Small intestine (tissue), 16 donors: ENCODE data around the gene IQUB. TPM values are rescaled to one million over a fixed set of nuclear protein-coding genes. Genes with fewer than 3 reads are reported as not detected.

Experiments used
- DNase-seq, 2 donors: peaks; one replicate each; pipeline versions ENCODE4 v3.0.0 to v3.0.0-alpha.2; 2013
- FAIRE-seq: peaks from 2 replicates; lab custom pipeline; 2012; peaks lifted over from hg19 to GRCh38; lab: Jason Lieb, UNC
- H3K27ac ChIP-seq, 3 donors: one replicate each; pipeline ENCODE4 v1.5.1; 2013; ENCODE audit warnings: low read length in 2 of 3, mild to moderate bottlenecking in 2 of 3, control low read depth in 1 of 3, inconsistent platforms in 1 of 3, low read depth in 1 of 3, moderate library complexity in 1 of 3
- H3K27me3 ChIP-seq, 3 donors: one replicate each; pipeline ENCODE4 v1.6.1; 2013; ENCODE audit warnings: low read length in 3 of 3, inconsistent platforms in 1 of 3; ENCODE audit not compliant: control insufficient read depth in 3 of 3, insufficient read depth in 3 of 3
- H3K36me3 ChIP-seq, 3 donors: one replicate each; pipeline ENCODE4 v1.6.1; 2013; ENCODE audit warnings: low read length in 3 of 3, inconsistent platforms in 1 of 3, low read depth in 1 of 3, mild to moderate bottlenecking in 1 of 3, moderate library complexity in 1 of 3; ENCODE audit not compliant: control insufficient read depth in 3 of 3, insufficient read depth in 2 of 3
- H3K4me1 ChIP-seq, 3 donors: one replicate each; pipeline ENCODE4 v1.6.1; 2013; ENCODE audit warnings: low read length in 2 of 3, inconsistent platforms in 1 of 3, low read depth in 1 of 3, mild to moderate bottlenecking in 1 of 3, moderate library complexity in 1 of 3; ENCODE audit not compliant: control insufficient read depth in 3 of 3, insufficient read depth in 2 of 3
- H3K4me3 ChIP-seq, 3 donors: one replicate each; pipeline ENCODE4 v1.5.1; 2013; ENCODE audit warnings: low read length in 3 of 3, control low read depth in 1 of 3, inconsistent platforms in 1 of 3, low read depth in 1 of 3, mild to moderate bottlenecking in 1 of 3, moderate library complexity in 1 of 3
- H3K9me3 ChIP-seq, 2 donors: one replicate each; pipeline ENCODE4 v1.6.1; 2013; ENCODE audit warnings: low read depth in 1 of 2, low read length in 1 of 2; ENCODE audit not compliant: control insufficient read depth in 2 of 2, insufficient read depth in 1 of 2
- WGBS, 3 donors: extraction: QIAGEN DNeasy Blood & Tissue Kit; methylation state at CpG; one replicate each; pipeline ENCODE4 v1.1.7; 2013; 5-methylcytosine and 5-hydroxymethylcytosine counted together
- long read RNA-seq, 10 donors: transcript quantifications; one replicate each; lab custom pipeline, GENCODE V29; 2026
- polyA plus RNA-seq, 4 donors: library from polyadenylated mRNA; stranded (reverse) in 3 of 4; unstranded in 1 of 4; fragments of 200-250 nt in 3 of 4; fragments of 120-200 nt in 1 of 4; gene quantifications; one replicate each; pipeline versions ENCODE4 v1.2.1 to v1.2.3, GENCODE V29; 2013
- donor health status: healthy with polysubstance abuse.
- donor health status: control.
- donor health status: control.
- donor health status: Bipolar disorder and iron deficiency.
- donor health status: healthy.

Gene IQUB
- polyA plus RNA-seq: under 1 TPM in 3 of 4 donors, not detected in 1; 0.03 to 0.22 (median 0.19) TPM
- long read RNA-seq, donor 1: 0 reads
- long read RNA-seq, donor 2: 0 reads
- long read RNA-seq, donor 3: 0 reads
- long read RNA-seq, donor 4: 0 reads
- long read RNA-seq, donor 5: 0 reads
- long read RNA-seq, donor 6: 0 reads
- long read RNA-seq, donor 7: 0 reads
- long read RNA-seq, donor 8: 0 reads
- long read RNA-seq, donor 9: 0 reads
- long read RNA-seq, donor 10: 0 reads

- Histone ChIP-seq H3K27ac (peak within 1 kb of the TSS; percentile 27 to 94 (median 91)), H3K27me3 (peaks cover 0 to 20% (median 0%) of the 10 kb centered on the region in 3 donors), H3K36me3 (no peaks in the 10 kb centered on the region), H3K4me3 (peak within 1 kb of the TSS; percentile 57 to 75 (median 62)), H3K9me3 (no peaks in the 10 kb centered on the region), H3K4me1 (peaks cover 0 to 18% (median 3%) of the 10 kb centered on the region in 3 donors)
- DNase-seq: peak; percentile 98
- FAIRE-seq: no peak
- 0 to 1% (median 1%) methylated on average over 47 to 54 of the region's 54 CpGs for WGBS, 3 donors
Measured at GRCh38 chr7:123534383-123535260, at the start of gene IQUB. IQUB (minus strand) TSS chr7:123534595; CDS start chr7:123512340, 22,255 bp downstream.

- no peaks in the 10 kb centered on the region for H3K36me3 ChIP-seq
- no peak for DNase-seq
- FAIRE-seq: no peak
- no peaks in the 10 kb centered on the region for H3K27me3 ChIP-seq
- H3K27ac ChIP-seq: no peak overlapping the region
- no peaks in the 10 kb centered on the region for H3K9me3 ChIP-seq
- no peak overlapping the region for H3K4me3 ChIP-seq
- no peaks in the 10 kb centered on the region for H3K4me1 ChIP-seq
- 85 to 90% (median 89%) methylated on average over 4 of the region's 4 CpGs for whole genome bisulfite sequencing, 3 donors
Measured at GRCh38 chr7:123583821-123584220, 49.4 kb upstream of the IQUB start.

GRCh38 chr7:123581162-123581459 is 46.7 kb upstream of the IQUB start:
- FAIRE-seq (no peak), DNase-seq (no peak)
- Histone ChIP-seq H3K4me3 (no peak overlapping the region), H3K27ac (no peak overlapping the region), H3K9me3 (no peaks in the 10 kb centered on the region), H3K27me3 (no peaks in the 10 kb centered on the region), H3K4me1 (no peaks in the 10 kb centered on the region), H3K36me3 (no peaks in the 10 kb centered on the region)
- WGBS, 3 donors: 9 to 27% (median 14%) methylated on average over 2 of the region's 2 CpGs

- DNase-seq (peak; percentile 28 to 38), FAIRE-seq (no peak)
- Histone ChIP-seq H3K27ac (no peak overlapping the region), H3K9me3 (no peaks in the 10 kb centered on the region), H3K4me1 (no peaks in the 10 kb centered on the region), H3K27me3 (no peaks in the 10 kb centered on the region), H3K36me3 (no peaks in the 10 kb centered on the region), H3K4me3 (no peak overlapping the region)
- WGBS, 3 donors: 28 to 36% (median 33%) methylated on average over 8 of the region's 8 CpGs
Measured at GRCh38 chr7:123580406-123581161, 46.2 kb upstream of the IQUB start.

GRCh38 chr7:123579416-123579815 is 45.0 kb upstream of the IQUB start:
- Histone ChIP-seq H3K4me3 (no peak overlapping the region), H3K9me3 (no peaks in the 10 kb centered on the region), H3K4me1 (no peaks in the 10 kb centered on the region), H3K36me3 (no peaks in the 10 kb centered on the region), H3K27ac (no peak overlapping the region), H3K27me3 (no peaks in the 10 kb centered on the region)
- FAIRE-seq (no peak), DNase-seq (no peak)

GRCh38 chr7:123573896-123574467 is 39.6 kb upstream of the IQUB start:
- no peak overlapping the region for H3K4me3 ChIP-seq
- H3K9me3 ChIP-seq: no peaks in the 10 kb centered on the region
- FAIRE-seq (no peak), DNase-seq (no peak)
- WGBS, 3 donors: 81 to 88% (median 83%) methylated on average over 2 of the region's 2 CpGs
- H3K4me1 ChIP-seq: no peaks in the 10 kb centered on the region
- H3K27ac ChIP-seq: no peak overlapping the region
- H3K36me3 ChIP-seq: no peaks in the 10 kb centered on the region
- H3K27me3 ChIP-seq: no peaks in the 10 kb centered on the region

- H3K36me3 ChIP-seq: no peaks in the 10 kb centered on the region
- no peak for FAIRE-seq
- 75 to 87% (median 83%) methylated on average over 3 of the region's 3 CpGs for WGBS, 3 donors
- H3K9me3 ChIP-seq: no peaks in the 10 kb centered on the region
- no peak overlapping the region for H3K4me3 ChIP-seq
- no peaks in the 10 kb centered on the region for H3K4me1 ChIP-seq
- no peaks in the 10 kb centered on the region for H3K27me3 ChIP-seq
- DNase-seq: no peak
- H3K27ac ChIP-seq: no peak overlapping the region
Measured at GRCh38 chr7:123573341-123573740, 38.9 kb upstream of the IQUB start.

GRCh38 chr7:123571684-123572083 is 37.3 kb upstream of the IQUB start:
- 59 to 75% (median 63%) methylated on average over 1 of the region's 1 CpG for WGBS, 3 donors
- DNase-seq (no peak), FAIRE-seq (no peak)

More at GRCh38 chr7:123571684-123572083, 37.3 kb upstream of the IQUB start:
- no peaks in the 10 kb centered on the region for H3K9me3 ChIP-seq
- no peaks in the 10 kb centered on the region for H3K4me1 ChIP-seq
- no peaks in the 10 kb centered on the region for H3K36me3 ChIP-seq
- no peaks in the 10 kb centered on the region for H3K27me3 ChIP-seq
- no peak overlapping the region for H3K27ac ChIP-seq
- H3K4me3 ChIP-seq: no peak overlapping the region
